Measurements from ENCODE around the gene ADGRV1.
"Not testable (repeated sequence)": the region's sequence is repeated elsewhere in the genome, so short reads cannot be mapped to it uniquely, and the experiment has no call there.

Gene ADGRV1

DNA sequence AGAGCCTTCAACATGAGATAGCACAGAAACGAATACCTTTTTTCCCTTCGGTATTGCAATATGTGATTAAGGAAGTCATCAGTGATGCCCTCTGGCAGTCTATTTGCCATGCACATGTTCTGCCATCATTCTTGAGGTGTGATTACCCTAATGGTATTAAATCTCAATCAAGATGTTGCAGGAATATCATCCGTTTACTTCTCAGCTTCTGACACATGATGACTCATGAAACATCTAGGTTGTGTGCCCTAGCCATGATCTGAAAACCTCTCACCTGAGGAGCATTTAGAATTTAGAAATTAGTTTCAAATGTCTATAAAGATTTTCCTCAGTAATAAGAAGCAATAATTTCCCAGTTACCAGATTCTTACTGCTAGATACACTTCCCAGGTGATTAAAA is 209.1 kb downstream of the ADGRV1 start:
- DNase-seq: no peak

DNA sequence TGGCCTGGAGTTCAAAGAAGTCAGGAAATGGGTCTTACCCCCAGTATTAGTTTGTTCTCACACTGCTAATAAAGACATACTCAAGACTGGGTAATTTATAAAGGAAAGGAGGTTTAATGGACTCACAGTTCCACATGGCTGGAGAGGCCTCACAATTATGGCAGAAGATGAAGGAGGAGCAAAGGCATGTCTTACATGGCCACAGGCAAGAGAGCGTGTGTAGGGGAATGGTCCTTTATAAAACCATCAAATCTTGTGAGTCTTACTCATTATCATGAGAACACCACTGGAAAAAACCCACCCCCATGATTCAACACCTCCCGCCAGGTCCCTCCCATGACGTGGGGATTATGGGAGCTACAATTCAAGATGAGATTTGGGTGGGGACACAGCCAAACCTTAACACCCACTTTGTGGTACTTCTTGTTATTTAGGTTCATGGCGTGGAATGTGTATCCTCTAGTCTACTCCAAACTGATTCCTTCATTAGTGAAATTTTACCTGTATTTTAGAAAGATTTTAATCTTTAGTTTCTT is 211.5 kb downstream of the ADGRV1 start:
- not testable (repeated sequence) for DNase-seq

DNA sequence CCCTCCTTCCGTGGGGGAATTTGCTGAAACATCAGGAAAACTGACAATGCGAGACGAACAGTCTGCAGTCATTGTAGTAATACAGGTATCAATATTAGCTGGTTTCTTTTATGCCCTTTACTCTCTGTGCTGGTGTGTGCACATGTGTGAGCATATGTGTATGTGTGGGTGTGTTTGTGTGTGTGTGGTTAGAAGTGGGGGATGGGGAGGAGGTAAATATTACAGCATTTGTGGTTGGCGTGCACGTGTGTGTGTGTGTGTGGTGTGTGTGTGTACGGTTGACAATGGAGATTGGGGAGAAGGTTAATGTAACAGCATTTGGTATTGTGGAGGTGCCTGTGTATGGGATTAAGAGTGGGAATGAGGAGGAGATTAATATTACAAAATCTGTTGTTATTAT is 219.4 kb downstream of the ADGRV1 start:
- no peak for DNase-seq

DNA sequence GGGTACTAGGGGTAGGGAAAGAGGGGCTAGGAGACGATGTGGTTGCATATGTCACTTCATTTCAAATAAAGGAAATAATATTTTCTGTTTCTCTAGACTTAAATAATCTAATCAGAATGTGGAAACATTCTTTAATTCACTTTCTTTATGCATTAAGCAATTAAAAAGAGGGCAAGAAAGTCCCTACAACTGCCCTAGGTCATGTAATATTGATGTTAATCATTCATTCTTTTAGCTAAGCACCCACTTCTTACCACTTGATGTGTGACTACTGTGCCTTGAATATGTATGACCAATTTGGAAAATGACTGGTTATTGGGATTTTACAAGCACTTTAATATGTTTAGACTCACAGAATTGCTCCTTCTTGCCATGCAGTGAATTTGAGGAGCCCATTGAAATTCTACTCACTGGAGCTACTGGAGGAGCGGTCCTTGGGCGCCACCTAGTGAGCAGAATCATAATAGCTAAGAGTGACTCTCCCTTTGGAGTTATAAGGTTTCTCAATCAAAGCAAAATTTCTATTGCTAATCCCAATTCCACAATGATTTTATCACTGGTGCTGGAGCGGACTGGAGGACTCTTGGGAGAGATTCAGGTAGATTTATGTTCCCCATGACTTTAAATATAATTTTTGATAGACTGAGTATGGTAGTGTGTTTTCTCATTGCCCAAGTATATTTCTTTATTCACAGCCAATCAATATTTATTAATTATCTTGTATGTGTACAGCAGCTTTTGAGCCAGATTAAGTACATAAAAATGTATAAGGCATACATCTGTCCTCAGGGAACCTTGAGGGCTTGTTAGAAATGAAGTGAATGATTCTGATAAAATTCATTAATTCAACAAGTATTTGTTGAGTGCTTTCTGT is 225.1 kb downstream of the ADGRV1 start:
- peak; percentile 18 for DNase-seq

DNA sequence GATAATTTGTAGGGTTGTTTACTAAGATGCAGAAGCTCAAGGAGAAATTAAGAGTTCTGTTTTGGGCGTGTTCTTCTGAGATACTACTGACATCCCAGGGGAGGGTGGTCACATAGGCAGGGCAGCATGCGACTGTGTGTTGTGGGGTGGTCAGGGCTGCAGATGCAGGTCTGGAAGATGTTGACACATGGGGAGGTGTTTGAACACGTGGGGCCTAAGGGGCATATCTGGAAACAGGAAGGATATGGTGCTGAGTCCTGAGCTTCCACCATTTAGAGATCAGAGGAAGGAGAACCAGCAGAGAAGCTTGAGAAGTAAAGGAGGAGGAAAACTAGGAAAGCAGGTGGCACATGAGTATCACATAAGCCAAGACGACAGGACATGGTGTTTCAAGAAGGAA is 228.2 kb downstream of the ADGRV1 start:
- no peak for DNase-seq

DNA sequence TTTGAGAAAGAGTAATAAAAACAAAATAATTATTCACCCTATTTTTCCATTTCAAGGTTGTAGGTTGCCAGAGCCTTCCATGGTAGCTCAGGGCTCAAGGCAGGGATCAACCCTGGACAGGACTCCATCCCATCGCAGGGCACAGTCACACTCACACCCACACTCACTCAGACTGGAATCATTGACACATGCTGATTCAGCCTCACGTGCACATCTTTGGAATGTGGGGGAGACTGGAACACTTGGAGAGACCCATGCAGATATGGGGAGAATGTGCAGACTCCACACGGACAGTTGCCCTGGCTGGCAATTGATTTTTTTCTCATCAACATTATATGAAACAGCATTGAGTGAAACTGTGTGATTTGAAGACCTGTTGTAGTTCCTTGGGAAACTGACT is 234.1 kb downstream of the ADGRV1 start:
- no peak for DNase-seq

DNA sequence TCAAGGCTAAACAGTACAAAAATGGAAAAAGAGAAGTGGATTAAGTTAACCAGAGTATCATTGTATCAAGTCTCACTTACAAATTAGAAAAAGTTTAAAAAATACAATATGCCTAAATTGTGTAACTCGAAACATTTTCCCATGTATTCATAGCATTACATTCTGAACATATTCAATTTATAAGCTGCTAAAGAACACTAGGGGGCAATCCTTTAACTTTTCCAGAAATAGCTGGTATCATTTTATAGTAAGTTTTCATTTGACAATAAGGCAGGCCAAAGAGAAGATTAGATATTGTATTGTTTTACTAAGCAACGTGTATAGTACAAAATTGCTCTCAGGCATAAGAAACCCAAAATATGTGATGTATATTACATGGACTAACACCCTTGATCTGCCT is 234.6 kb downstream of the ADGRV1 start:
- DNase-seq: no peak

DNA sequence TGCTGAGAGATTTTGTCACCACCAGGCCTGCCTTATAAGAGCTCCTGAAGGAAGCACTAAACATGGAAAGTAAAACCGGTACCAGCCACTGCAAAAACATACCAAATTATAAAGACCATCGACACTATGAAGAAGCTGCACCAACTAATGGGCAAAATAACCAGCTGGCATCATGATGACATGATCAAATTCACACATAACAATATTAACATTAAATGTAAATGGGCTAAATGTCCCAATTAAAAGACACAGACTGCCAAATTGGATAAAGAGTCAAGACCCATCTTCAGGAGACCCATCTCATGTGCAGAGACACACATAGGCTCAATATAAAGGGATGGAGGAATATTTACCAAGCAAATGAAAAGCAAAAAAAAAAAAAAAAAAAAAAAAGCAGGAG is 238.3 kb downstream of the ADGRV1 start:
- DNase-seq: not testable (repeated sequence)

DNA sequence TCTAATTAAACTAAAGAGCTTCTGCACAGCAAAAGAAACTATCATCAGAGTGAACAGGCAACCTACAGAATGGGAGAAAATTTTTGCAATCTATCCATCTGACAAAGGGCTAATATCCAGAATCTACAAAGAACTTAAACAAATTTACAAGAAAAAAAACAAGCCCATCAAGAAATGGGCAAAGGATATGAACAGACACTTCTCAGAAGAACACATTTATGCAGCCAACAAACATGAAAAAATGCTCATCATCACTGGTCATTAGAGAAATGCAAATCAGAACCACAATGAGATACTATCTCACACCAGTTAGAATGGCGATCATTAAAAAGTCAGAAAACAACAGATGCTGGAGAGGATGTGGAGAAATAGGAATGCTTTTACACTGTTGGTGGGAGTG is 241.5 kb downstream of the ADGRV1 start:
- not testable (repeated sequence) for DNase-seq

DNA sequence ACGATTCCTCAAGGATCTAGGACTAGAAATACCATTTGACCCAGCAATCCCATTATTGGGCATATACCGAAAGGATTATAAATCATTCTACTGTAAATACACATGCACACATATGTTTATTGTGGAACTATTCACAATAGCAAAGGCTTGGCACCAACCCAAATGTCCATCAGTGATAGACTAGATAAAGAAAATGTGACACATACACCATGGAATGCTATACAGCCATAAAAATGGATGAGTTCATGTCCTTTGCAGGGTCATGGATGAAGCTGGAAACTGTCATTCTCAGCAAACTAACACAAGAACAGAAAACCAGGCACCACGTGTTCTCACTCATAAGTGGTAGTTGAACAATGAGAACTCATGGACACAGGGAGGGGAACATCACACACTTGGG is 241.9 kb downstream of the ADGRV1 start:
- not testable (repeated sequence) for DNase-seq

DNA sequence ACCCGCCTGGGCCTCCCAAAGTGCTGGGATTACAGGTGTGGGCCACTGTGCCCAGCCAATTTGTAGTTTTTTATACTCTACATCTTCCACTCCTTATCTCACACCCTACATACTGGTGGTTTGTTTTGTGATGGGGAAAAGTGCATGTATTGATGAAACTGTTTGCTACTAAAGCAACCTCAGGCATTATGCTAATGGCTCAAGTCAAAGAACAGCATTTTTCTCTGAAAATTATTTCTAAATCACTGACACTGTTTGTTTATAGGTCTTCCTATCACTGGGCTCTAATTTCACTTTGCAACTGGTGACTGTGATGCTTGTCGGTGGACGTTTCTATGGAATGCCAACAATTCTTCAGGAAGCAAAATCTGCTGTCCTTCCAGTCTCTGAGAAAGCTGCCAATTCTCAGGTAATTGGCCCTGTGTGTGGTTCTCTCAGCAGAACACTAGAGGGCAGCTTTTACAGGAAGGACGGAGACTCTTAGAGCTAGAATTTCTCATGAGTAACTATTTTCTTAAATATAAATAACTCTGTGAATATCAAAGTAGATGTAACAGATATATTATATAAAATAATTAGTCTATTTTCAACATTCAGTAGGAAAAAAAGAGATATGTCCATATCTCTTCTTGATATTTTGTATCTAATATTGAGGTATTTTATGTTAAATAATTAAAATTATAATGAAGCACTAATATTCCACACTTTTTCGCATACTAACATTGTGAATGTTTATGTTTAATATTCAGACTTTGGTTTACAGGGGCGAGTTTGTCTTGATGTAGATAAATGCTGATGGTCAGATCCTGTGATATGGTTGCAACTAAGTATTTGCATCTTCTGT is 244.1 kb downstream of the ADGRV1 start:
- DNase-seq: peak; percentile 4

DNA sequence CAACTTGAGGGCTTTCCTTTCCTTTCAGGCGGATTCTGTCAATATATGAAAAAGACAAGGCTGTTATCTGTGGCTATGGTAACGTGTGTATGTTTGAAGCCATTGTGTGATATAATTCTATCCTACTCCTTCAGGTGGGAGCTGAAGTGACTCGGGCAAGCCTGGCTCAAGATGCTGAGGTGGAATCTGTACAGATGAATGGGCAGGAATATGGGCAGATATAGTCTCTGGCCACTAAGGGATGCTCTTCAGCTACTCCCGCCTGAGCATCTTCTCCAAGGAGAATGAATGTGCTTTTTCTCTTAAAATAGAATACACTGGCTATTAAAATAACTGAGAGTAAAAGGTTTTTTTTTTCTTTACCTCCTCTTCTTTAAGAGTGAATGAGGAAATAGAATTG is 244.8 kb downstream of the ADGRV1 start:
- DNase-seq: no peak

DNA sequence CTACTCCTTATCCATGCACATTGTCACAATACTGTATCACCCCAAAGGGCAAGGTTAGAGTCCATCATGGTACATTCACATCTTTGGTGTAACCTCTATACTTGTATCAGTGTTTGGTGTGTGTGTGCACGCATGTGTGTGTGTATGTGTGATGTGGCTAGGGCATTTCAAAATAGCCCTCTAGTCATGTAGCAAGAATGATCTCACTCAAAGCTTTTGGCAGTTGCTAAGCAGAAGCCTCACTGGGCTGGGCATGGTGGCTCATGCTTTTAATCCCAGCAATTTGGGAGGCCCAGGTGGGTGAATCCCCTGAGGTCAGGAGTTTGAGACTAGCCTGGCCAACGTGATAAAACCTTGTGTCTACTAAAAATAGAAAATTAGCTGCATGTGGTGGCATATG is 245.3 kb downstream of the ADGRV1 start:
- DNase-seq: no peak

DNA sequence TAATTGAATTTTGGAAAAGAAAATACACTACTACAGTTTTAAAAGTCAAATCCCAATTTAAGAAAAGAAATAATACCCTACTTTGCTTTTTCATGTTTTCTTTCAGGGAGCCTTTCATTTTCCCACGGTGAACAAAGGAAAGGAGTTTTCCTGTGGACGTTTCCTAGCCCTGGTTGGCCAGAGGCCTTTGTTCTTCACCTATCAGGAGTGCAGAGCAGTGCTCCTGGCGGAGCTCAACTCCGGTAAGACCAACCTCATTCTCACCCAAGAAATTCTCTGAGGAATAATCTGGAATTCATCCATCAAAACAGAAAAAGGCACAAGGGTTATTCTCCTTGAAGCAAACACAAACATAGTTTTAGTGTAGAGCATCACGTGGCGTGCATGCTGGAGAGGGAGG is 248.9 kb downstream of the ADGRV1 start:
- DNase-seq: no peak

DNA sequence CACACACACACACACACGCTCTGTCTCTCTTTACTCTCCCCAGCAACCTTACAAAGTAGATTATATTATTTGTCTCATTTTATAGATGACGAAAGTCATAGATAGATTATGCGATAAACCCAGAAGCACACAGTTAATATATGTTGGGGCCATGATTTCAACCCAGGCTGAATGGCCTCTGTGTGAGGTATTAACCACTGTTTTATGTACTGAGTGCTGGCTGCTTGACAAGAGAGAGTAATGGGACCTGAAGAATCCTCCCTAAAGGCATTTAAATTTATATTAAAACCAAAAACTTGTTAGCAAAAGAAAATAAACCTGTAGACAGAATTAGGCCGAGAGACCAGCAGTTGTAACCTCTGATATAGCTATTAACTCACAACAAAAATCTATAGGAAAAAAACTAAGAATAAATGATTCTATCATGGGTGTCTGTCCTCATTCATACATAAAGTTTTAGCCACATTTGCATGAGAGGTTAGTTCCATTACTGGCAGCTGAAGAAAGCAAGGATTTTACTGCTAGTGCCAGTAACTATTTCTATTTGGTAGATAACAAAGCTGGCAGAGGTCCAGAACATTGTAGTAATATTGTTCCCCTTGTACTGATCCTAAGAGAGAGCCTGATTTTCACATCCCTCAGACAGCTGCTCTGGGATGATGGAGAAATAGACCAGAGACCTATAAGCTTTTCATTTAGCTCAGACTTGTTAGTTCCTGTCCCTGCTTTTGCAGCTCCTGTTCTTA is 250.9 kb downstream of the ADGRV1 start:
- no peak for DNase-seq

DNA sequence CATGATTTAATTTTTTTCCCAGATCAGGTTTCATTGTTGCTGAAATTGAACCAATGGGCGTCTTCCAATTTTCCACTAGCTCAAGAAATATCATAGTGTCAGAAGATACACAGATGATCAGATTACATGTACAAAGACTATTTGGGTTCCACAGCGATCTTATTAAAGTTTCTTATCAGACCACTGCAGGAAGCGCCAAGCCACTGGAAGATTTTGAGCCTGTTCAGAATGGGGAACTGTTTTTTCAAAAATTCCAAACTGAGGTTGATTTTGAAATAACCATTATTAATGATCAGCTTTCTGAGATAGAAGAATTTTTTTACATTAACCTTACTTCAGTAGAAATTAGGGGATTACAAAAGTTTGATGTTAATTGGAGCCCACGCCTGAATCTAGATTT is 251.6 kb downstream of the ADGRV1 start:
- DNase-seq: no peak

DNA sequence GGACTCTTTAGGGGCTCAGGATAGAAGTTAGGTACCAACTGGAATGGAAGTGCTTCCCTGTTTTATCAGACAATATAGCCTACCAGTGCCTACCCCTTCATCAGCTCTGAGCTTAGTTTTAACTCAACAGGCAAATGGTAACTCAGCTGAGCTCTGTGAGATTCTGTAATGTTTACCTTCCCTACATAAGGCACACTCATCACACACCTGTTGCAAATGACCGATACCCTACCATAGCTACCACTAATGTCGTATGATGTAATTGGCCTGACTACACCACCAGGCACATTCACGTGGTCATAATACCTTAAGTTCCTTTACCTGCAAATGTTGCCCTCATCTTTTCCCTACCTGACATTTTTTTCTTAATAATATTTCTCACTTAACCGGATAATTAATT is 254.8 kb downstream of the ADGRV1 start:
- DNase-seq: no peak

DNA sequence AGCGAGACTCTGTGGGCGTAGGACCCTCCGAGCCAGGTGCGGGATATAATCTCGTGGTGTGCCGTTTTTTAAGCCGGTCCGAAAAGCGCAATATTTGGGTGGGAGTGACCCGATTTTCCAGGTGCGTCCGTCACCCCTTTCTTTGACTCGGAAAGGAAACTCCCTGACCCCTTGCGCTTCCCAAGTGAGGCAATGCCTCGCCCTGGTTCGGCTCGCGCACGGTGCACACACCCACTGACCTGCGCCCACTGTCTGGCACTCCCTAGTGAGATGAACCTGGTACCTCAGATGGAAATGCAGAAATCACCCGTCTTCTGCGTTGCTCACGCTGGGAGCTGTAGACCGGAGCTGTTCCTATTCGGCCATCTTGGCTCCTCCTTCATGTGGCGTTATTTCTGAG is 263.5 kb downstream of the ADGRV1 start:
- DNase-seq: not testable (repeated sequence)

DNA sequence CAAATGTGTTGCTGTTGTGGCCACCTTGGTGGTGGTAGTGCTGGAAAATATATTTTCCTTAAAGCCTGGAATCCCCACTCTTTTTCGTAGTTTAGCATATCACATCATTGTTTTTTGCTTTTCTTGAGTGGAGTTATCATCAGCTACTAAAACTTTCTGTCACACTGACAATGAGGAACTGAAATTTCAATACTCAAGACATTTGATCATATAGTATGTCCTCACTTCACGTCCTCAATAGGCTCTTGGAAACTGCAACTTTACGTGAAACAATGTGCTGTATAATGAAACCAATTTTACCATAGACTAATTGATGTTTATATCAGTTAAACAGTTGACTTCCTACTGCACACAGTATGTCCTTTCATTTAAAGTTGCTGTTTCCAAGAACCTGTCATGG is 265.8 kb downstream of the ADGRV1 start:
- no peak for DNase-seq

DNA sequence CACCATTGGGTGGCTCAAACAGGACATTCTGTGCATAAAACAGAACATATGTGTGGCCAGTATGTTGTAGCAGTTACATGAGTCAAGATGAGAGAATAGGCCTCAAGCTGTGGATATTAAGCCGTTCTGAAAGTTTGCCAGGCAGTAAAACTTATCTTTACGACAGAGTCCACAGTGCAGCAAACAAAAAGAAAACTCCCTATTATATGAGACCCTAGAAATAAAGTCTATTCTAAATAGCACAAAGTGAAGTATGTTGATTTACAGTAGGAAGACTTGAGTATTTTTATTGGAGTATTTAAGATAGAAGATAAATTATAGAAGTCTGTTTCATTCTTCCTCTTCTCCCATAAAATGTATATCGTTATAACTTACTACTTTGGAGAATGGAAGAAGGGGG is 271.5 kb downstream of the ADGRV1 start:
- no peak for DNase-seq

DNA sequence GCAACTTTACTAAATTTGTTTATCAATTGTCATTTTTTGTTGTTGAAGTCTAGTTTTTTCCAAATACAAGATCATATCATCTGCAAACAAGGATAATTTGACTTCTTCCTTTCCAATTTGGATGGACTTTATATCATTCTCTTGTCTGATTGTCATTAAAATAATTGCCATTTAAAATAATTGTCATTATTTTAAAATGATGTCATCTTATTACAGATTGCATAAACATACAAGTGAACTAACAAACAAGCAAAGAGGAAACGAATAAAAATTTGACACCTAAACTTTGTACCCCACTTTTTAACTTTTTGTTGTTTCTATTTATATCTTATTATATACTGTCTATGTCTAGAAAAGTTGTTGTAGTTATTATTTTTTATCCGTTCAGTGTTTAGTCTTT is 275.2 kb downstream of the ADGRV1 start:
- no peak for DNase-seq

DNA sequence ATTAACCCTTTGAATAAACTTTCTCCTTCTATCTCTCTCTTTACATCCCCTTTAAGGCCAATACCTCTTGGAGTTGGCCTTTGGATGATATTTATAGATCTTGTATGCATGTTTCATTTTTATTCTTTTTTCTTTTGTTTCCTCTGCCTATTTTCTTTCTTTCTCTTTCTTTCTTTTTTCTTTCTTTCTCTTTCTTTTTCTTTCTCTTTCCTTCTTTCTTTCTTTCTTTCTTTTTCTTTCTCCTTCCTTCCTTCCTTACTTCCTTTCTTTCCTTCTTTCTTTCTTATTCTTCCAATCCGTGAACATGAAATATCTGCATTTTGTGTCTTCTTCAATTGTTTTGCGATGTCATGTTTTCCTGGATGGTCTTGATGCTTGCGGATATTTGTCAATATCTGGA is 276.1 kb downstream of the ADGRV1 start:
- DNase-seq: no peak

DNA sequence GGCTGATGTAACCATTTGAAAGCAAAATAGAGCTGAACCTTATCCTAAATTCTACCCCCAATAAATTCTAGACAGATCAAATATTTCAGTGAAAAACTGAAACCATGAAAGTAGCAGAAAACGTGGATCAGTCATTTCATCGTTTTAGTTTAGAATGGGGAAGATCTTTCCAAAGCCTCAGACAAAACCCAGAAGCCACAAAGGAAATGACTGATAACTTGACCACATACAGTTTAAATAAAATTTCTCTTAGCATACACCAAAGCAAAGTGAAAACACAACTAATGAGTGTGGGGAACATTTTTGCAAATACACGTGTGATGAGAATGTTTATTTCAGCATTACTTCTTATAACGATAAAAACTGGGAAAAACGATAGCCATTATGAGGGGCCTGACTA is 284.8 kb downstream of the ADGRV1 start:
- no peak for DNase-seq

Measured in NCI-H446 treated with DMSO at 0.1 percent for 48 hours (cell line).